Neural cell (in vitro differentiated cells): Measurements from ENCODE around the gene TGFBR3L.

ENCODE experiments used
- EP300 ChIP-seq: fragments of 450-650 bp; conservative IDR thresholded peaks from 2 replicates; pipeline ENCODE4 v1.6.1; 2014; ENCODE audit warnings: antibody characterized with exemption, mild to moderate bottlenecking, moderate library complexity; ENCODE audit not compliant: poor library complexity, severe bottlenecking
- EZH2 ChIP-seq: fragments of 200-600, 300-800 bp; shearing (Covaris generic), sonication (generic); IDR thresholded peaks from 2 replicates; pipeline ENCODE4 v1.6.1; 2014; ENCODE audit warnings: antibody characterized with exemption, low read length, borderline replicate concordance, mild to moderate bottlenecking; ENCODE audit not compliant: insufficient read depth, poor library complexity, severe bottlenecking
- POLR2AphosphoS5 ChIP-seq: IDR thresholded peaks from 2 replicates; pipeline ENCODE4 v1.6.1; 2012
- SMC3 ChIP-seq: fragments of 450-650 bp; conservative IDR thresholded peaks from 2 replicates; pipeline ENCODE4 v1.6.1; 2014; ENCODE audit warnings: antibody characterized with exemption, mild to moderate bottlenecking, moderate library complexity; ENCODE audit not compliant: poor library complexity
- TAF1 ChIP-seq: IDR thresholded peaks from 2 replicates; pipeline ENCODE4 v1.6.1; 2012; ENCODE audit warnings: low read depth
- TF ChIP-seq, protein P1 (sequence below): fragments of 450-650 bp; IDR thresholded peaks from 2 replicates; pipeline ENCODE4 v1.5.1; 2014; ENCODE audit warnings: antibody characterized with exemption, mild to moderate bottlenecking, moderate library complexity; ENCODE audit not compliant: poor library complexity, severe bottlenecking
- TF ChIP-seq, protein P2 (sequence below): IDR thresholded peaks from 2 replicates; pipeline ENCODE4 v1.6.1; 2012; ENCODE audit warnings: borderline replicate concordance

DNA sequence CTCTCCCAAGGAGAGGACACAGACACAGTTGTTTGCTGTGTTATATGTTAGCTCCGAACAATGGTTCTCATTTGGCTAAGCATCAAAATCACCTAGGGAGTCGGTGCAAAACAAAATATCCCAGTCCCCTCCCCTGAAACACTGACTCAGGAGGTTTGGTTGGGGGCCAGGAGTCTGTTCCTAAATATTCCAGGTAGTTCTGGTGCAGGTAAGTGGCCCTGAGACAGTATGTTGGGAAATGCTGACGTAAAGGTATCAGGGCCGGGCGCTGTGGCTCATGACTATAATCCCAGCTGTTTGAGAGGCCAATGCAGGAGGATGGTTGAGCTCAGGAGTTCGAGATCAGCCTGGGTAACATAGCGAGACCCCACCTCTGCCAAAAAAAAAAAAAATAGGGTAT is 13.3 kb upstream of the TGFBR3L start:
- TF ChIP-seq EZH2 (no peak), POLR2AphosphoS5 (no peak), SMC3 (no peak), EP300 (no peak), TAF1 (no peak)
- TF ChIP-seq, protein P1, sequence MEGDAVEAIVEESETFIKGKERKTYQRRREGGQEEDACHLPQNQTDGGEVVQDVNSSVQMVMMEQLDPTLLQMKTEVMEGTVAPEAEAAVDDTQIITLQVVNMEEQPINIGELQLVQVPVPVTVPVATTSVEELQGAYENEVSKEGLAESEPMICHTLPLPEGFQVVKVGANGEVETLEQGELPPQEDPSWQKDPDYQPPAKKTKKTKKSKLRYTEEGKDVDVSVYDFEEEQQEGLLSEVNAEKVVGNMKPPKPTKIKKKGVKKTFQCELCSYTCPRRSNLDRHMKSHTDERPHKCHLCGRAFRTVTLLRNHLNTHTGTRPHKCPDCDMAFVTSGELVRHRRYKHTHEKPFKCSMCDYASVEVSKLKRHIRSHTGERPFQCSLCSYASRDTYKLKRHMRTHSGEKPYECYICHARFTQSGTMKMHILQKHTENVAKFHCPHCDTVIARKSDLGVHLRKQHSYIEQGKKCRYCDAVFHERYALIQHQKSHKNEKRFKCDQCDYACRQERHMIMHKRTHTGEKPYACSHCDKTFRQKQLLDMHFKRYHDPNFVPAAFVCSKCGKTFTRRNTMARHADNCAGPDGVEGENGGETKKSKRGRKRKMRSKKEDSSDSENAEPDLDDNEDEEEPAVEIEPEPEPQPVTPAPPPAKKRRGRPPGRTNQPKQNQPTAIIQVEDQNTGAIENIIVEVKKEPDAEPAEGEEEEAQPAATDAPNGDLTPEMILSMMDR, result no peak
- TF ChIP-seq, protein P2, sequence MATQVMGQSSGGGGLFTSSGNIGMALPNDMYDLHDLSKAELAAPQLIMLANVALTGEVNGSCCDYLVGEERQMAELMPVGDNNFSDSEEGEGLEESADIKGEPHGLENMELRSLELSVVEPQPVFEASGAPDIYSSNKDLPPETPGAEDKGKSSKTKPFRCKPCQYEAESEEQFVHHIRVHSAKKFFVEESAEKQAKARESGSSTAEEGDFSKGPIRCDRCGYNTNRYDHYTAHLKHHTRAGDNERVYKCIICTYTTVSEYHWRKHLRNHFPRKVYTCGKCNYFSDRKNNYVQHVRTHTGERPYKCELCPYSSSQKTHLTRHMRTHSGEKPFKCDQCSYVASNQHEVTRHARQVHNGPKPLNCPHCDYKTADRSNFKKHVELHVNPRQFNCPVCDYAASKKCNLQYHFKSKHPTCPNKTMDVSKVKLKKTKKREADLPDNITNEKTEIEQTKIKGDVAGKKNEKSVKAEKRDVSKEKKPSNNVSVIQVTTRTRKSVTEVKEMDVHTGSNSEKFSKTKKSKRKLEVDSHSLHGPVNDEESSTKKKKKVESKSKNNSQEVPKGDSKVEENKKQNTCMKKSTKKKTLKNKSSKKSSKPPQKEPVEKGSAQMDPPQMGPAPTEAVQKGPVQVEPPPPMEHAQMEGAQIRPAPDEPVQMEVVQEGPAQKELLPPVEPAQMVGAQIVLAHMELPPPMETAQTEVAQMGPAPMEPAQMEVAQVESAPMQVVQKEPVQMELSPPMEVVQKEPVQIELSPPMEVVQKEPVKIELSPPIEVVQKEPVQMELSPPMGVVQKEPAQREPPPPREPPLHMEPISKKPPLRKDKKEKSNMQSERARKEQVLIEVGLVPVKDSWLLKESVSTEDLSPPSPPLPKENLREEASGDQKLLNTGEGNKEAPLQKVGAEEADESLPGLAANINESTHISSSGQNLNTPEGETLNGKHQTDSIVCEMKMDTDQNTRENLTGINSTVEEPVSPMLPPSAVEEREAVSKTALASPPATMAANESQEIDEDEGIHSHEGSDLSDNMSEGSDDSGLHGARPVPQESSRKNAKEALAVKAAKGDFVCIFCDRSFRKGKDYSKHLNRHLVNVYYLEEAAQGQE, result no peak
